HepG2 (cell line): Measurements from ENCODE around the gene NSFL1C. TPM values are rescaled to one million over a fixed set of nuclear protein-coding genes. Genes with fewer than 3 reads are reported as not detected.

ENCODE experiments used
- ADNP ChIP-seq: sonication (generic); formaldehyde crosslinking; IDR thresholded peaks from 2 replicates; pipeline ENCODE4 v1.4.0; 2020; ENCODE audit warnings: missing genetic modification reagents
- ARID2 ChIP-seq: sonication (generic); formaldehyde crosslinking; IDR thresholded peaks from 2 replicates; pipeline ENCODE4 v1.8.1; 2022; ENCODE audit warnings: mild to moderate bottlenecking, missing genetic modification reagents, borderline replicate concordance
- ELK4 ChIP-seq: sonication (generic); formaldehyde crosslinking; IDR thresholded peaks from 2 replicates; pipeline ENCODE4 v1.9.0; 2021; ENCODE audit warnings: missing genetic modification reagents, borderline replicate concordance
- GATA4 ChIP-seq: sonication (generic); IDR thresholded peaks from 2 replicates; pipeline ENCODE4 v1.6.1; 2016; ENCODE audit warnings: antibody characterized with exemption, low read depth, borderline replicate concordance
- GPBP1L1 ChIP-seq: sonication (generic); formaldehyde crosslinking; IDR thresholded peaks from 2 replicates; pipeline ENCODE4 v1.5.0; 2020; ENCODE audit warnings: mild to moderate bottlenecking, missing genetic modification reagents
- KLF9 ChIP-seq: IDR thresholded peaks from 2 replicates; pipeline ENCODE4 v1.6.1; 2016; ENCODE audit warnings: low read depth
- MAF1 ChIP-seq: sonication (generic); formaldehyde crosslinking; IDR thresholded peaks from 2 replicates; pipeline ENCODE4 v1.5.0; 2020; ENCODE audit warnings: missing genetic modification reagents, borderline replicate concordance
- POGZ ChIP-seq: sonication (generic); formaldehyde crosslinking; IDR thresholded peaks from 2 replicates; pipeline ENCODE4 v1.4.0; 2020; ENCODE audit warnings: mild to moderate bottlenecking, missing genetic modification reagents
- SMAD9 ChIP-seq: sonication (generic); formaldehyde crosslinking; IDR thresholded peaks from 2 replicates; pipeline ENCODE4 v1.5.1; 2020; ENCODE audit warnings: mild to moderate bottlenecking, missing genetic modification reagents
- TMF1 ChIP-seq: sonication (generic); formaldehyde crosslinking; IDR thresholded peaks from 2 replicates; pipeline ENCODE4 v1.8.1; 2022; ENCODE audit warnings: low read depth, missing genetic modification reagents
- TRIM24 ChIP-seq: sonication (generic); formaldehyde crosslinking; IDR thresholded peaks from 2 replicates; pipeline ENCODE4 v1.8.0; 2022; ENCODE audit warnings: mild to moderate bottlenecking, missing genetic modification reagents
- ZNF138 ChIP-seq: sonication (generic); formaldehyde crosslinking; IDR thresholded peaks from 2 replicates; pipeline ENCODE4 v1.5.0; 2020; ENCODE audit warnings: mild to moderate bottlenecking, low read depth, missing genetic modification reagents
- ZNF282 ChIP-seq: fragments of 450-650 bp; IDR thresholded peaks from 2 replicates; pipeline ENCODE4 v1.6.1; 2018; ENCODE audit not compliant: partially characterized antibody
- ZNF543 ChIP-seq: sonication (generic); formaldehyde crosslinking; IDR thresholded peaks from 2 replicates; pipeline ENCODE4 v1.4.0; 2020; ENCODE audit warnings: mild to moderate bottlenecking, missing genetic modification reagents
- ZNF556 ChIP-seq: sonication (generic); formaldehyde crosslinking; IDR thresholded peaks from 2 replicates; pipeline ENCODE4 v1.4.0; 2020; ENCODE audit warnings: mild to moderate bottlenecking, missing genetic modification reagents, borderline replicate concordance
- ZNF709 ChIP-seq: sonication (generic); formaldehyde crosslinking; IDR thresholded peaks from 2 replicates; pipeline ENCODE4 v1.5.0; 2020; ENCODE audit warnings: mild to moderate bottlenecking, missing genetic modification reagents
- ZNF761 ChIP-seq: sonication (generic); formaldehyde crosslinking; conservative IDR thresholded peaks from 2 replicates; pipeline ENCODE4 v1.4.0; 2020; ENCODE audit warnings: mild to moderate bottlenecking, missing genetic modification reagents
- polyA plus RNA-seq, 8 experiments: library from polyadenylated mRNA; depleted of rRNA in 3 of 8; stranded (reverse) in 7 of 8; unstranded in 1 of 8; fragments of >200 nt; fragmentation: Illumina TruSeq in 4 of 8; extraction: Trizol in 4 of 8; gene quantifications; 2 replicates each; pipeline versions ENCODE4 v1.2.1 to v1.2.3, GENCODE V29; 2011 to 2016; ENCODE audit warnings: low read depth in 4 of 8, missing spikeins in 1 of 8, mixed read lengths in 1 of 8; ENCODE audit not compliant: insufficient read depth in 1 of 8
- total RNA-seq, 5 experiments: library from RNA; depleted of rRNA; stranded (reverse); fragments of >200 nt; fragmentation: Illumina TruSeq; extraction: Trizol; gene quantifications; 2 replicates each; pipeline ENCODE4 v1.2.3, GENCODE V29; 2016; ENCODE audit warnings: low read depth in 1 of 5
- TF ChIP-seq, protein P1 (sequence below): sonication (generic); formaldehyde crosslinking; IDR thresholded peaks from 2 replicates; pipeline ENCODE4 v1.5.1; 2020; ENCODE audit warnings: missing genetic modification reagents, mild to moderate bottlenecking, borderline replicate concordance
- TF ChIP-seq, protein P2 (sequence below), 2 experiments: fragments of 450-650 bp in 1 of 2; sonication (generic) in 1 of 2; formaldehyde crosslinking; IDR thresholded peaks; 2 replicates each; pipeline versions ENCODE4 v1.5.0 to v1.8.0; 2020 to 2022; ENCODE audit warnings: mild to moderate bottlenecking in 1 of 2, missing genetic modification reagents in 1 of 2
- TF ChIP-seq, protein P3 (sequence below): IDR thresholded peaks from 2 replicates; pipeline ENCODE4 v1.6.1; 2016; ENCODE audit warnings: missing biosample characterization, missing genetic modification reagents, low read depth

The NSFL1C gene
- total and polyA plus RNA-seq, 2 of the 13 experiments (the other 11 are each of a cell fraction or from before 2014, with no cell fraction given) = 22.9 to 62.7 TPM

DNA sequence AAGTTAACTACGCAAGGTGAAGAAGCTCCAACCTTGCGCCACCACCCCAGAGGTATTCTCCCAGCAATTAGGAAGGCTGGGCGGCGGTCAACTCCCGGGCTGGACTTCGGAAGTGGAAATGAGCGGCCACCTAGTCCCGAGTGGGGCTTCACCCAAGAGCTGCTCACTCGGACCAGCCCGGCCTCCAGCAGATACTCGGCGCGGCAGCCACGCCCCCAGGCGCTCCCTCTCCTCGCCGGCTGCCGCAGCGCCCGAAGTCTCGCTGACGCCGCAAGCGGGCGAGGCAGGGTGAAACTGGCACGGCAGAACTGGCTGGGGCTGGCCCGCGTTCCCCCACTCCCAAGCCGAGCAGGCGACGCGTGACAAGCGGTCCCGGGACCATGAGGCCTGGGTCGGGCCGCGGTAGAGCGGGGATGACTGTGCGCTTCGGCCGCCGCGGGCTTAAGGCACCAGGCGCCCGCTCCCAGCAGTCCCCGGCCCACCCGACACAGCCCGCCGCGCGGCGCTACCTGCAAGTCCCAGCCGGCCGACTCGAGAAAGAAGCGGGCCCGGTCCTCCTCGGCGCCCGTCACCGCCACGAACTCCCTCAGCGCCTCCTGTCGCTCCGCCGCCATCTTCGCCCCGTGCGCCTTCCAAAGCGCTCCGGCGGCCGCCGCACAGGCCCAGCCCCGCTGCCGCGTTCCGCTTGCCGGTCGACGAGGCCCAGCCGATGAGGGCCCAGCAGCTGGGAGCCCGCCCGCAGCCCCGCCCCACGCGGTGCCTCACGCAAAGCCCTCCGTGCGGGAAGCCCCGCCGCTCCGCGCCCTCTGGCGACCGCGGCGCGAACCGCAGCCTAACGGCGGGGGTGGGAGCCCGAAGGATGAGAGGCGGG is at the start of gene NSFL1C (continued):
- peak; percentile 86 for TF ChIP-seq ELK4
- TF ChIP-seq ZNF709 (CRISPR knock-in tag) = peak; percentile 90
- peak; percentile 99 for TF ChIP-seq ZNF761
- TF ChIP-seq TMF1 (CRISPR knock-in tag) = peak; percentile 99
- peak; percentile 96 for TF ChIP-seq KLF9 (CRISPR knock-in tag)
- TF ChIP-seq, protein P1, sequence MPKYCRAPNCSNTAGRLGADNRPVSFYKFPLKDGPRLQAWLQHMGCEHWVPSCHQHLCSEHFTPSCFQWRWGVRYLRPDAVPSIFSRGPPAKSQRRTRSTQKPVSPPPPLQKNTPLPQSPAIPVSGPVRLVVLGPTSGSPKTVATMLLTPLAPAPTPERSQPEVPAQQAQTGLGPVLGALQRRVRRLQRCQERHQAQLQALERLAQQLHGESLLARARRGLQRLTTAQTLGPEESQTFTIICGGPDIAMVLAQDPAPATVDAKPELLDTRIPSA (CRISPR knock-in tag) = peak; percentile 98
- TF ChIP-seq ARID2 (CRISPR knock-in tag) = peak; percentile 98; the same call in 1 of the 2 replicates
- TF ChIP-seq ZNF282 = no peak
- 0 out of 2 replicates have a peak, but pooled peaks have one; percentile 26 for TF ChIP-seq GATA4
- peak; percentile 99 for TF ChIP-seq ZNF543 (CRISPR knock-in tag)
- TF ChIP-seq POGZ = peak; percentile 98
- TF ChIP-seq MAF1 (CRISPR knock-in tag) = peak; percentile 97
- TF ChIP-seq GPBP1L1 (CRISPR knock-in tag) = no peak
- TF ChIP-seq, protein P2, sequence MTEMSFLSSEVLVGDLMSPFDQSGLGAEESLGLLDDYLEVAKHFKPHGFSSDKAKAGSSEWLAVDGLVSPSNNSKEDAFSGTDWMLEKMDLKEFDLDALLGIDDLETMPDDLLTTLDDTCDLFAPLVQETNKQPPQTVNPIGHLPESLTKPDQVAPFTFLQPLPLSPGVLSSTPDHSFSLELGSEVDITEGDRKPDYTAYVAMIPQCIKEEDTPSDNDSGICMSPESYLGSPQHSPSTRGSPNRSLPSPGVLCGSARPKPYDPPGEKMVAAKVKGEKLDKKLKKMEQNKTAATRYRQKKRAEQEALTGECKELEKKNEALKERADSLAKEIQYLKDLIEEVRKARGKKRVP (CRISPR knock-in tag; IDR thresholded peaks at IDR 0.05) = peak in 1 of 2 experiments; percentile 89; a peak in 2 of 4 replicates
- TF ChIP-seq ZNF556 (CRISPR knock-in tag) = peak; percentile 100
- TF ChIP-seq, protein P3, sequence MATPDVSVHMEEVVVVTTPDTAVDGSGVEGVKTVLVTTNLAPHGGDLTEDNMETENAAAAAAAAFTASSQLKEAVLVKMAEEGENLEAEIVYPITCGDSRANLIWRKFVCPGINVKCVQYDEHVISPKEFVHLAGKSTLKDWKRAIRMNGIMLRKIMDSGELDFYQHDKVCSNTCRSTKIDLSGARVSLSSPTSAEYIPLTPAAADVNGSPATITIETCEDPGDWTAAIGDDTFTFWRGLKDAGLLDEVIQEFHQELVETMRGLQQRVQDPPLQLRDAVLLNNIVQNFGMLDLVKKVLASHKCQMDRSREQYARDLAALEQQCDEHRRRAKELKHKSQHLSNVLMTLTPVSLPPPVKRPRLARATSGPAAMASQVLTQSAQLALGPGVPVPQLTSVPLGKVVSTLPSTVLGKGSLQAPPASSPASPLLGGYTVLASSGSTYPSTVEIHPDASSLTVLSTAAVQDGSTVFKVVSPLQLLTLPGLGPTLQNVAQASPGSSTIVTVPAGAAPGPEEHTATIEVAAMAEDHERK (CRISPR knock-in tag) = peak; percentile 81
- no peak; the same call in none of the 2 replicates for TF ChIP-seq ZNF138
- no peak for TF ChIP-seq TRIM24 (CRISPR knock-in tag)
- peak; percentile 93; the same call in 1 of the 2 replicates for TF ChIP-seq SMAD9
- TF ChIP-seq ADNP (CRISPR knock-in tag) = peak; percentile 91
